GM19025 (cell line): Measurements from ENCODE around the gene ALDH1L1.

Experiments
- ATAC-seq: cut with Tn5 transposase; IDR thresholded peaks from one replicate; pipeline ENCODE4 v1.9.1; 2021; ENCODE audit warnings: mild to moderate bottlenecking, low read depth, moderate library complexity; ENCODE audit not compliant: unreplicated experiment

ALDH1L1 gene

GRCh38 chr3:126135406-126136076 lies 44.8 kb downstream of the ALDH1L1 start:
- no peak for ATAC-seq

DNA sequence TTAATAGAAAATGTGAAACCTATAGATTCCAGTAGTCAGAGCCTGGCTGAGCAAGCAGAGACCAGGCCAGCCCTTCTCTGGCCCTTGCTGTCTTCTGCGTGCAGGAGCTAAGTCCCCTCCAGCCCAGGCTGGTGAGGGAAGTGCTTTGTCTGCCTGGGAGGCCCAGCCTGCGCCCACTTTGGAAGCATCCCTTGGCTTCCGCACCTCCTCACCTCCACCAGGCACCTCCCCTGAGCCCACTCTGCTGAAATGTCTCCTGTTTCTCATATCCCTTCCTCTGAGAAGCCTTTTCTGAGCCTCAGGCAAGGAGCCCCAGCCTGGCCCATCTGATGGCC lies 45.3 kb downstream of the ALDH1L1 start:
- no peak for ATAC-seq

- ATAC-seq: no peak
Measured at GRCh38 chr3:126134219-126134975, 46.0 kb downstream of the ALDH1L1 start.

DNA sequence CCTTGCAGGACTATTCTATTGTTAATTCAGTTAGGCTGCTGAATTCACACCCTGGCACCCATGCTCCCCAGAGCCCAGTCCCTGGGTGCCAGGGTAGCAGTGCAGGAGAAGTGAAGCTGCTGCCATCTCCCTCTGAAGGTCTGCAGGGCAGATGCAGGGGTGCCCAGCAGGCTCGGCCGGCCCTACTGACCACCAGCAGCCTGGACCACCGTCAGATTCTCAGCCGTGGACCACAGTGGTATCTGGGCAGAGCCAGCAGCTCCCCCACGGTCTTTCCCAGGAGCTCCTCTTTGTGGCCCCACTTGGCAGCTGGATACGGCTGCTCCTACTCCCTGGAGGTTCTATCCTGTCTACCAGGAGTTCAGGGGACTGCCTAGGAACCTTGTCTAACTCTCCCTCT lies 46.8 kb downstream of the ALDH1L1 start:
- no peak for ATAC-seq

- ATAC-seq: no peak
Measured at GRCh38 chr3:126132751-126133511, 47.5 kb downstream of the ALDH1L1 start.

DNA sequence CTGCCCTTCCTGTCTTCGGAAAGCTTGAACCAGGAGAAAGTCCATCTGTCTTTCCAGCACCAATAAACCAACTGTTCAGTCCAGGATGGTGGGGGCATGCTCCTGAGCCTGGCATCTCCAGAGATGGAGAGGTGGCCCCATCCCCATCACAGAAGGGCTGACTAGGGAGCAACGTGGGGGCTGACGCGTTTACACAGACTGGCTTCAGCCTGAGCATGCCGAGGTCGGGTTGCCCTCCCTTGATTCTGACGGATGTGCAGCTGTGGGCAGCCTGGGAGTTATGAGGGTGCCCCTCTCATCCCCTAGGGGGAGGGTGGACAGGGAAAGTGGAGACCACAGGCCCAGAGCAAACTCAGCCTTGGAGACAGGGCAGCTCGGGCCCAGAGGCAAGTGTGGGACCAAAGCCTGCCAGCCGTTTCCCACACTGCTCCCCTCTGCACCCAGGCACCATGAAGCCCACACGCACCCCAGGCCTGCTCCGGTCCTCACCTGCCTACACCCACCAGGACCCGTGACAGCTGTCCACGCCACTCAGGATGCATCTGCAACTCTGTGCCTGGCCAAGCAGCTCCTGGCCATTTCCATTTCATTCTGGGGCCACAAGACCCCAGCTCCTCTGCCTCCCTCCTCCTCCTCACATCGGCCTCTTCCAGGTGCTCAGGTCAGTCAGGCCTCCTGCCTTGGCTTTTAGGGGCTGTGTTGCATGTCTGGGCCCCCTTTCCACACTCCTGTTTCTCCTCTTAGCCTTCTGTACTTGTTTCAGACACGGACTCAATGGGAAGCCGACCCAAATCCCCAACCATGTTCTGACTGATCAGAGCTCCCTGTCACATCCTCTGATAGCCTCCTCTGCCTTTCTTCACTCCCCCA lies 48.3 kb downstream of the ALDH1L1 start:
- no peak for ATAC-seq

- no peak for ATAC-seq
Measured at GRCh38 chr3:126130981-126131745, 49.2 kb downstream of the ALDH1L1 start.

GRCh38 chr3:126130081-126130855 lies 50.1 kb downstream of the ALDH1L1 start:
- ATAC-seq: no peak

DNA sequence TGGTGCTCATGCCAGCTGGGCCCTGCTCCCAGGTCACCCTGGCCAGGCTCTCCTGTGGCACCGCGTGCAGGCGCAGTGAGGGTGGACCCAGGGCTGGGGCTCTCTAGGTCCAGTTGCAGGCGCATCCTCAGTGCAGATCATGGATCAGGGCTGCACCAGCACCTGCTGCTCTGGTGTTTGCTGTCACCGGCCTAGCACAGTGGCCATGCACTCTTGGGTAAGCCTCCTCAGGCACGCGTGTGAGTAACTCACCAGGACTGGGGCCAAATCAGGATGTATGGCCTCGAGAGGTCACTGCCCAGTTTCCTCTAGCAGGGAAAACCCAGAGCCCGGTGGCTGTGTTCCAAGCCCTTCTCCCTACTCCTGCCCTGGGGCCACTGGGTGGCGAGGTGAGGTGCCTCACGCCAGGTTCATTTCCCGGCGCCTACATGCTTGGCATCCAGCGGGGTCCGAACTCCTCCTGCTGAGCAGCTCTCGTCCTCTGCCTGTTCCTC lies 50.9 kb downstream of the ALDH1L1 start:
- ATAC-seq: no peak

- no peak for ATAC-seq
Measured at GRCh38 chr3:126128504-126129397, 51.6 kb downstream of the ALDH1L1 start.

GRCh38 chr3:126127904-126128303 lies 52.5 kb downstream of the ALDH1L1 start:
- ATAC-seq: no peak

GRCh38 chr3:126127452-126127851 lies 52.9 kb downstream of the ALDH1L1 start:
- ATAC-seq: no peak

- no peak for ATAC-seq
Measured at GRCh38 chr3:126126811-126127431, 53.5 kb downstream of the ALDH1L1 start.

DNA sequence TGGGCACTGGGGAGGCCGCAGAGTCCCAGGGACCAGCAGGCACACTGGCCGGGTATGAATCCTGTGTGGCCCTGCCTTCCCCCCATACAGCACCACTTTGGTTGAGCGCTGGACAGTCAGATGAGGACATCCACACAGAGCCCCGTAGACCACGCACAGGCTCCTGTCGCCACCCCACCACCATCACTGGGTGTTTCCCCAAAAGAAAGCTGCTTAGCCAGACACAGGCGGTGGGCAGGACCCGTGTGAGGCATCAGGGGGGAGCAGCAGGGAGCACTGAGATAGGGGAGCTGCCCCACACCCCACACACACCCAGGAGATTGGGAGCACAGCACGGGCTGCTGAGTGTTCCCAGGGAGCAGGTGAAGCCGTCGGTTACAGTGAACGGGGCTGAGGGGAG lies 54.1 kb downstream of the ALDH1L1 start:
- no peak for ATAC-seq

DNA sequence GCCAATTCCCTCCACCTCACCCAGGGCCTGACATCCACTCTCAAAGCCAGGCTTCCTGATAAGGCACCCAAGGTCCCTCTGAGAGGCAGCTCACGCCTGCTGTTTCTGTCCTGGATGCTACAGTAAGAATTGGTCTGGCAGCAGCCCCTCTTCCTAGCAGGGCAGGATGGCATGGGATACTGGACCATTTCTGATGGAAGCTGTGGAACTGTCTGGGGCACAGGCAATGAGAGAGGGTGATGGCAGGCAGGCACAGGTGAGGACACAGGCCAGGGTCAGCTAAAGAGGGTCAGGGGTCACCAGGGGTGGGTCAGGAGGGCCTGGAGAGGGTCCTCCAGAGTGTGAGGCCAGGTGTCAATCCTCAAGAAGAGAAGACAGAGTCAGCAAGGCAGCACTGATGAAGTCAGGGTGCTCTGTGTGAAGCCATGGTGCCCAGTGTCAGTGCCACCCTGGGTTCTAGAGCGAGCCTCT lies 54.6 kb downstream of the ALDH1L1 start:
- ATAC-seq: no peak

- no peak for ATAC-seq
Measured at GRCh38 chr3:126125341-126125740, 55.0 kb downstream of the ALDH1L1 start.

DNA sequence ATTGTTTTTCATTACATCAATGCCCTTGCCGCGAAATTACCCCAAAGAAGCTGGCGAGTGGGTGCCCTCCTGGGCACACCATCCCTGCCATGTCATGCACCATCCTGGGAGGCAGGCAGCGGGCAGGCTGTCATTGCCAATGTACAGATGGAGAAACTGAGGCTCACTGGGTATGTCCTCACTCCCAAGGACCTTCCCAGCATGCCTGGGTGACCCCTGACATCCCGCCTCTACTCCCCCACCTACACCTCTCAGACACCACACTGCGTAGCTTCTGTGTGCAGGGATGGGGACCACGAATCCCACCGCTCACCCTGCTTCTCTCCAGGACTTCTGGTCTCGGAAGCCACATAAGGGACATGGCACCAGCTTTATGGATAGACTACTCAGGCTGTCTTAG lies 55.5 kb downstream of the ALDH1L1 start:
- no peak for ATAC-seq
